Measurements from ENCODE around the gene KRTAP12-2.
"Not testable (repeated sequence)": the region's sequence is repeated elsewhere in the genome, so short reads cannot be mapped to it uniquely, and the experiment has no call there.

KRTAP12-2 gene

GRCh38 chr21:44684077-44684476 is 17.4 kb upstream of the KRTAP12-2 start:
- DNase-seq = no peak

- DNase-seq = no peak
Observed at GRCh38 chr21:44682580-44683151, 15.9 kb upstream of the KRTAP12-2 start.

- no peak for DNase-seq
Observed at GRCh38 chr21:44681861-44682579, 15.3 kb upstream of the KRTAP12-2 start, which contains the start of gene KRTAP12-1. KRTAP12-1 (minus strand) TSS chr21:44682163; CDS start chr21:44682123, 40 bp downstream.

GRCh38 chr21:44681152-44681551 is 14.4 kb upstream of the KRTAP12-2 start:
- DNase-seq = no peak

GRCh38 chr21:44677881-44678280 is 11.2 kb upstream of the KRTAP12-2 start:
- DNase-seq = no peak

- no peak for DNase-seq
Observed at GRCh38 chr21:44671911-44672310, 5.2 kb upstream of the KRTAP12-2 start.

- DNase-seq = no peak
Observed at GRCh38 chr21:44670642-44671432, 4.1 kb upstream of the KRTAP12-2 start.

- DNase-seq = no peak
Observed at GRCh38 chr21:44667612-44668011, 885 bp upstream of the KRTAP12-2 start.

- DNase-seq = no peak
Observed at GRCh38 chr21:44664691-44665090, 2.0 kb downstream of the KRTAP12-2 start.

GRCh38 chr21:44661567-44661966 is 5.2 kb downstream of the KRTAP12-2 start:
- not testable (repeated sequence) for DNase-seq

- DNase-seq = no peak
Observed at GRCh38 chr21:44658913-44659595, 7.7 kb downstream of the KRTAP12-2 start.

GRCh38 chr21:44658541-44658910 is 8.2 kb downstream of the KRTAP12-2 start:
- no peak for DNase-seq

- no peak for DNase-seq
Observed at GRCh38 chr21:44657635-44658540, 8.8 kb downstream of the KRTAP12-2 start, which contains the start of gene KRTAP12-3. KRTAP12-3 (plus strand) TSS chr21:44657932; CDS start chr21:44657980, 48 bp downstream.

- no peak for DNase-seq
Observed at GRCh38 chr21:44656868-44657267, 9.9 kb downstream of the KRTAP12-2 start.

- DNase-seq = no peak
Observed at GRCh38 chr21:44654576-44655175, 12.1 kb downstream of the KRTAP12-2 start, which contains the start of gene KRTAP12-4. KRTAP12-4 (minus strand) TSS chr21:44654659; CDS start chr21:44654614, 45 bp downstream.

- DNase-seq = no peak
Observed at GRCh38 chr21:44653656-44654575, 12.8 kb downstream of the KRTAP12-2 start.

- DNase-seq = no peak
Observed at GRCh38 chr21:44653123-44653522, 13.6 kb downstream of the KRTAP12-2 start.

- no peak for DNase-seq
Observed at GRCh38 chr21:44650973-44651675, 15.6 kb downstream of the KRTAP12-2 start.

- no peak for DNase-seq
Observed at GRCh38 chr21:44650265-44650972, 16.3 kb downstream of the KRTAP12-2 start.

All from HCEC 1CT (cell line).